Measurements from ENCODE around the gene TMEM26. TPM values are rescaled to one million over a fixed set of nuclear protein-coding genes. Genes with fewer than 3 reads are reported as not detected.

Gene TMEM26
- total RNA-seq, 1 donor from 2014 or later = not detected

- Mint-ChIP-seq H3K27me3 (ENCODE audit: insufficient read depth, low read depth) (no peaks in the 10 kb centered on the region), H3K4me1 (no peaks in the 10 kb centered on the region), H3K4me3 (no peak overlapping the region), H3K27ac (no peak overlapping the region), H3K36me3 (no peaks in the 10 kb centered on the region), H3K9me3 (no peaks in the 10 kb centered on the region)
- Histone ChIP-seq H3F3A (ENCODE audit: low read depth) (no peaks in the 10 kb centered on the region), H3K4me1 (no peaks in the 10 kb centered on the region), H3K27ac (no peak overlapping the region), H3K27me3 (peaks cover 5% of the 10 kb centered on the region), H3K36me3 (no peaks in the 10 kb centered on the region), H3K4me3 (no peak overlapping the region), H3K9ac (no peak overlapping the region), H3K4me2 (no peak overlapping the region), H3K79me2 (ENCODE audit: low read depth) (no peaks in the 10 kb centered on the region), H2AFZ (replicated peaks) (no peak overlapping the region), H3K9me3 (ENCODE audit: low read depth) (no peaks in the 10 kb centered on the region), H4K20me1 (ENCODE audit: low read depth) (no peaks in the 10 kb centered on the region)
- TF ChIP-seq CTCF (IDR thresholded peaks at IDR 0.05) = no peak
- TF ChIP-seq EZH2phosphoT487 (IDR thresholded peaks at IDR 0.05) = no peak
- TF ChIP-seq EZH2 (IDR thresholded peaks at IDR 0.05) = no peak
- no peak for DNase-seq (ENCODE audit: low spot score)
Observed at GRCh38 chr10:61460835-61461234, 7.7 kb upstream of the TMEM26 start.

GRCh38 chr10:61458031-61458430 is 4.8 kb upstream of the TMEM26 start:
- no peak for DNase-seq (ENCODE audit: low spot score)
- H3K9me3 Mint-ChIP-seq = no peaks in the 10 kb centered on the region
- H3K4me1 ChIP-seq = no peaks in the 10 kb centered on the region
- H3K9ac ChIP-seq = no peak overlapping the region
- H3K4me3 Mint-ChIP-seq = no peak overlapping the region
- H3K27ac Mint-ChIP-seq = no peak overlapping the region
- no peaks in the 10 kb centered on the region for H3F3A ChIP-seq (ENCODE audit: low read depth)
- no peak overlapping the region for H3K4me3 ChIP-seq
- H4K20me1 ChIP-seq (ENCODE audit: low read depth) = peaks cover 8% of the 10 kb centered on the region
- H3K4me1 Mint-ChIP-seq = peaks cover 3% of the 10 kb centered on the region
- H3K27ac ChIP-seq = no peak overlapping the region
- H3K27me3 ChIP-seq = peaks cover 33% of the 10 kb centered on the region
- H3K9me3 ChIP-seq (ENCODE audit: low read depth) = no peaks in the 10 kb centered on the region
- TF ChIP-seq CTCF (IDR thresholded peaks at IDR 0.05) (no peak), EZH2 (IDR thresholded peaks at IDR 0.05) (no peak)
- H3K36me3 ChIP-seq = no peaks in the 10 kb centered on the region
- H2AFZ ChIP-seq (replicated peaks) = no peak overlapping the region
- H3K79me2 ChIP-seq (ENCODE audit: low read depth) = no peaks in the 10 kb centered on the region
- no peak overlapping the region for H3K4me2 ChIP-seq
- peaks cover 10% of the 10 kb centered on the region for H3K27me3 Mint-ChIP-seq (ENCODE audit: insufficient read depth, low read depth)
- H3K36me3 Mint-ChIP-seq = no peaks in the 10 kb centered on the region

GRCh38 chr10:61456095-61456789 is 3.1 kb upstream of the TMEM26 start:
- Histone ChIP-seq H4K20me1 (ENCODE audit: low read depth) (peaks cover 8% of the 10 kb centered on the region), H3K36me3 (no peaks in the 10 kb centered on the region), H3K4me3 (no peak overlapping the region), H3K27me3 (peaks cover 51% of the 10 kb centered on the region), H3K4me1 (no peaks in the 10 kb centered on the region), H3F3A (ENCODE audit: low read depth) (no peaks in the 10 kb centered on the region), H3K79me2 (ENCODE audit: low read depth) (no peaks in the 10 kb centered on the region), H3K9me3 (ENCODE audit: low read depth) (no peaks in the 10 kb centered on the region), H3K4me2 (no peak overlapping the region), H3K9ac (no peak overlapping the region), H3K27ac (no peak overlapping the region), H2AFZ (replicated peaks) (no peak overlapping the region)
- Mint-ChIP-seq H3K9me3 (no peaks in the 10 kb centered on the region), H3K27me3 (ENCODE audit: insufficient read depth, low read depth) (peaks cover 20% of the 10 kb centered on the region), H3K27ac (no peak overlapping the region), H3K36me3 (no peaks in the 10 kb centered on the region), H3K4me1 (peaks cover 12% of the 10 kb centered on the region), H3K4me3 (no peak overlapping the region)
- DNase-seq (ENCODE audit: low spot score) = no peak
- no peak for TF ChIP-seq EZH2phosphoT487 (IDR thresholded peaks at IDR 0.05)
- TF ChIP-seq CTCF (IDR thresholded peaks at IDR 0.05) = no peak
- no peak for TF ChIP-seq EZH2 (IDR thresholded peaks at IDR 0.05)

Measured in neural progenitor cell (in vitro differentiated cells).